Middle frontal gyrus (tissue), 1 donor: Measurements from ENCODE around the gene TRIM28.
"Not testable (repeated sequence)": the region's sequence is repeated elsewhere in the genome, so short reads cannot be mapped to it uniquely, and the experiment has no call there.

Source experiments
- DNase-seq: peaks from one replicate; pipeline ENCODE4 v3.0.0-alpha.2; 2015; ENCODE audit warnings: low spot score; ENCODE audit errors: extremely low spot score

The TRIM28 gene

GRCh38 chr19:58575183-58576041 lies 31.5 kb downstream of the TRIM28 start:
- peak; percentile 85 for DNase-seq

GRCh38 chr19:58577581-58577980 lies 33.7 kb downstream of the TRIM28 start:
- not testable (repeated sequence) for DNase-seq

- DNase-seq = no peak
Observed at GRCh38 chr19:58578012-58578925, 34.4 kb downstream of the TRIM28 start.

GRCh38 chr19:58579473-58580142 lies 35.7 kb downstream of the TRIM28 start:
- no peak for DNase-seq

GRCh38 chr19:58581227-58582141 lies 37.6 kb downstream of the TRIM28 start:
- DNase-seq = peak; percentile 27

GRCh38 chr19:58582985-58583384 lies 39.1 kb downstream of the TRIM28 start:
- no peak for DNase-seq

- DNase-seq = no peak
Observed at GRCh38 chr19:58584498-58585441, 40.9 kb downstream of the TRIM28 start.

- DNase-seq = no peak
Observed at GRCh38 chr19:58585442-58586132, 41.7 kb downstream of the TRIM28 start.

- no peak for DNase-seq
Observed at GRCh38 chr19:58586133-58586765, 42.4 kb downstream of the TRIM28 start.
